H1 (cell line): Measurements from ENCODE around the gene SIX4. TPM values are rescaled to one million over a fixed set of nuclear protein-coding genes. Genes with fewer than 3 reads are reported as not detected.

ENCODE experiments used
- CTCF ChIA-PET: fragments of 300-600 bp; sonication (Branson Sonifier 250); formaldehyde crosslinking; loops from one replicate; lab custom pipeline; 2021; ENCODE audit not compliant: partially characterized antibody; lab: Charles Lee
- POLR2A ChIA-PET: fragments of 300-600 bp; sonication (Branson Sonifier 250); formaldehyde crosslinking; loops from one replicate; lab custom pipeline; 2021; ENCODE audit warnings: inconsistent platforms; ENCODE audit not compliant: partially characterized antibody; lab: Charles Lee
- DNase-seq, 2 experiments: peaks; one replicate each; pipeline versions ENCODE4 v3.0.0 to v3.0.0-alpha.2; 2010 to 2022; ENCODE audit warnings: low spot score in 2 of 2, low read depth in 1 of 2, mixed read lengths in 1 of 2
- FAIRE-seq: peaks from 2 replicates; lab custom pipeline; 2011; peaks lifted over from hg19 to GRCh38; lab: Jason Lieb, UNC
- H2AFZ ChIP-seq: 2 replicates; pipeline ENCODE4 v1.8.1; 2012; ENCODE audit warnings: low read length, inconsistent platforms
- H2AK5ac ChIP-seq: 2 replicates; pipeline ENCODE4 v1.6.1; 2013; ENCODE audit warnings: low read depth, low read length
- H2BK120ac ChIP-seq: replicated peaks from 2 replicates; pipeline ENCODE3; 2013; ENCODE audit warnings: low read depth, low read length, inconsistent platforms
- H2BK12ac ChIP-seq: 2 replicates; pipeline ENCODE4 v1.6.1; 2013; ENCODE audit warnings: low read depth, low read length
- H2BK15ac ChIP-seq: 2 replicates; pipeline ENCODE4 v1.6.1; 2013; ENCODE audit warnings: low read length
- H2BK20ac ChIP-seq: 2 replicates; pipeline ENCODE4 v1.6.1; 2013; ENCODE audit warnings: low read length
- H2BK5ac ChIP-seq: 2 replicates; pipeline ENCODE4 v1.6.1; 2013; ENCODE audit warnings: low read depth, low read length
- H3K14ac ChIP-seq: 2 replicates; pipeline ENCODE4 v1.6.1; 2013; ENCODE audit warnings: inconsistent platforms; ENCODE audit not compliant: insufficient read length
- H3K18ac ChIP-seq: 2 replicates; pipeline ENCODE4 v1.6.1; 2013; ENCODE audit warnings: low read length; ENCODE audit errors: extremely low read depth
- H3K23ac ChIP-seq: 2 replicates; pipeline ENCODE4 v1.6.1; 2013; ENCODE audit warnings: inconsistent platforms; ENCODE audit not compliant: insufficient read length
- H3K23me2 ChIP-seq: 2 replicates; pipeline ENCODE4 v1.6.1; 2013; ENCODE audit warnings: low read depth, low read length
- H3K27ac ChIP-seq: 2 replicates; pipeline ENCODE4 v1.6.1; 2011; ENCODE audit warnings: low read depth, low read length, inconsistent platforms
- H3K27me3 ChIP-seq, 4 experiments: replicated peaks in 1 of 4; 1 replicate in 1 of 4; 2 replicates in 3 of 4; pipeline versions ENCODE4 v1.6.1 to v1.8.1; 2011 to 2013; ENCODE audit warnings: low read length in 3 of 4, mild to moderate bottlenecking in 3 of 4, inconsistent platforms in 2 of 4, mixed read lengths in 2 of 4, moderate library complexity in 1 of 4; ENCODE audit not compliant: control insufficient read depth in 3 of 4, insufficient read depth in 3 of 4; ENCODE audit errors: extremely low read depth in 1 of 4
- H3K36me3 ChIP-seq, 4 experiments: 2 replicates each; pipeline versions ENCODE4 v1.6.1 to v1.8.1; 2011 to 2013; ENCODE audit warnings: mild to moderate bottlenecking in 4 of 4, low read length in 3 of 4, moderate library complexity in 2 of 4, control low read depth in 1 of 4, inconsistent platforms in 1 of 4; ENCODE audit not compliant: insufficient read depth in 4 of 4, control insufficient read depth in 2 of 4
- H3K4ac ChIP-seq: replicated peaks from 2 replicates; pipeline ENCODE3; 2013; ENCODE audit warnings: low read length, low read depth, mixed read lengths, inconsistent platforms; ENCODE audit not compliant: insufficient read length
- H3K4me1 ChIP-seq, 4 experiments: replicated peaks in 1 of 4; 1 replicate in 1 of 4; 2 replicates in 3 of 4; pipeline versions ENCODE4 v1.6.1 to v1.8.1; 2011 to 2013; ENCODE audit warnings: low read length in 3 of 4, inconsistent platforms in 2 of 4, mixed read lengths in 1 of 4; ENCODE audit not compliant: insufficient read depth in 4 of 4, control insufficient read depth in 3 of 4
- H3K4me2 ChIP-seq, 2 experiments: 2 replicates each; pipeline versions ENCODE4 v1.6.1 to v1.8.1; 2011 to 2013; ENCODE audit warnings: low read depth in 2 of 2, low read length in 2 of 2, control low read depth in 1 of 2, inconsistent platforms in 1 of 2, mild to moderate bottlenecking in 1 of 2; ENCODE audit not compliant: insufficient read depth in 1 of 2
- H3K4me3 ChIP-seq, 4 experiments: fragments of 200-600, 300-600 bp in 1 of 4; sonication (generic), shearing (Covaris generic), sonication (Bioruptor Twin) in 1 of 4; 2 replicates each; pipeline versions ENCODE4 v1.5.1 to v1.8.1; 2011 to 2016; ENCODE audit warnings: low read length in 4 of 4, low read depth in 3 of 4, control low read depth in 2 of 4, inconsistent platforms in 2 of 4, mild to moderate bottlenecking in 2 of 4, mixed read lengths in 1 of 4, moderate library complexity in 1 of 4; ENCODE audit not compliant: insufficient read depth in 2 of 4; ENCODE audit errors: extremely low read depth in 1 of 4
- H3K56ac ChIP-seq: replicated peaks from 2 replicates; pipeline ENCODE3; 2013; ENCODE audit warnings: low read depth, mild to moderate bottlenecking, mixed read lengths, low read length, inconsistent platforms; ENCODE audit not compliant: insufficient read length
- H3K79me1 ChIP-seq: 2 replicates; pipeline ENCODE4 v1.6.1; 2013; ENCODE audit warnings: low read depth, low read length, control low read depth
- H3K79me2 ChIP-seq, 2 experiments: 2 replicates each; pipeline versions ENCODE4 v1.6.1 to v1.8.1; 2012 to 2013; ENCODE audit warnings: low read length in 2 of 2, mild to moderate bottlenecking in 2 of 2, inconsistent platforms in 1 of 2; ENCODE audit not compliant: insufficient read depth in 2 of 2, control insufficient read depth in 1 of 2
- H3K9ac ChIP-seq, 4 experiments: replicated peaks in 1 of 4; 1 replicate in 1 of 4; 2 replicates in 3 of 4; pipeline versions ENCODE4 v1.6.1 to v1.8.1; 2011 to 2013; ENCODE audit warnings: low read depth in 3 of 4, low read length in 3 of 4, control low read depth in 2 of 4, mild to moderate bottlenecking in 2 of 4, moderate library complexity in 2 of 4, inconsistent platforms in 1 of 4; ENCODE audit errors: extremely low read depth in 1 of 4
- H3K9me3 ChIP-seq, 2 experiments: 2 replicates each; pipeline versions ENCODE4 v1.6.1 to v1.8.1; 2012 to 2013; ENCODE audit warnings: mild to moderate bottlenecking in 2 of 2, moderate library complexity in 2 of 2, control low read depth in 1 of 2, inconsistent platforms in 1 of 2, low read depth in 1 of 2, low read length in 1 of 2, mixed read lengths in 1 of 2; ENCODE audit not compliant: insufficient read depth in 2 of 2
- H4K20me1 ChIP-seq, 2 experiments: replicated peaks in 1 of 2; 2 replicates each; pipeline versions ENCODE3 to v1.8.1; 2011 to 2013; ENCODE audit warnings: inconsistent platforms in 2 of 2, low read length in 2 of 2, mild to moderate bottlenecking in 1 of 2; ENCODE audit not compliant: insufficient read depth in 2 of 2, control insufficient read depth in 1 of 2
- H4K5ac ChIP-seq: 2 replicates; pipeline ENCODE4 v1.6.1; 2013; ENCODE audit warnings: low read length, low read depth, mixed read lengths, inconsistent platforms; ENCODE audit not compliant: insufficient read length
- H4K8ac ChIP-seq: 2 replicates; pipeline ENCODE4 v1.8.0; 2013; ENCODE audit warnings: mild to moderate bottlenecking, moderate library complexity, low read length, inconsistent platforms; ENCODE audit not compliant: insufficient read depth; ENCODE audit errors: extremely low read depth
- H4K91ac ChIP-seq: replicated peaks from 2 replicates; pipeline ENCODE3; 2013; ENCODE audit warnings: low read length, mixed read lengths, inconsistent platforms; ENCODE audit not compliant: insufficient read length
- CREB1 ChIP-seq: IDR thresholded peaks from 2 replicates; pipeline ENCODE4 v1.6.1; 2012; ENCODE audit warnings: inconsistent platforms
- CTBP2 ChIP-seq: IDR thresholded peaks from 2 replicates; pipeline ENCODE4 v1.7.0; 2011; ENCODE audit warnings: borderline replicate concordance, mild to moderate bottlenecking, moderate library complexity, mixed read lengths, low read length; ENCODE audit not compliant: insufficient read depth, insufficient read length
- EGR1 ChIP-seq: IDR thresholded peaks from 2 replicates; pipeline ENCODE4 v1.6.1; 2011; ENCODE audit warnings: low read depth, low read length, borderline replicate concordance
- GTF2F1 ChIP-seq: IDR thresholded peaks from 2 replicates; pipeline ENCODE4 v1.6.1; 2012; ENCODE audit warnings: low read depth, low read length, improper control_type of control experiment, borderline replicate concordance
- KDM4A ChIP-seq: IDR thresholded peaks from one replicate; pipeline ENCODE4 v1.7.1; 2012; ENCODE audit warnings: low read depth, mild to moderate bottlenecking, moderate library complexity, low read length, inconsistent platforms; ENCODE audit not compliant: severe bottlenecking
- RFX5 ChIP-seq: IDR thresholded peaks from 2 replicates; pipeline ENCODE4 v1.6.1; 2011; ENCODE audit warnings: low read depth, low read length, improper control_type of control experiment, borderline replicate concordance
- RXRA ChIP-seq: IDR thresholded peaks from 2 replicates; pipeline ENCODE4 v1.6.1; 2011; ENCODE audit warnings: low read depth, mild to moderate bottlenecking, low read length, moderate library complexity; ENCODE audit not compliant: insufficient read depth
- SIRT6 ChIP-seq: IDR thresholded peaks from one replicate; pipeline ENCODE4 v1.7.1; 2012; ENCODE audit warnings: low read length, inconsistent platforms
- TBP ChIP-seq: IDR thresholded peaks from 2 replicates; pipeline ENCODE4 v1.6.1; 2011; ENCODE audit warnings: low read depth, low read length, improper control_type of control experiment
- TCF12 ChIP-seq: IDR thresholded peaks from 2 replicates; pipeline ENCODE4 v1.6.1; 2011; ENCODE audit warnings: low read depth, mild to moderate bottlenecking, low read length
- WGBS, 2 experiments: shearing (Covaris generic) in 1 of 2; methylation state at CpG; one replicate each; pipeline versions ENCODE4 v1.1.6 to v1.1.7; 2013 to 2015; ENCODE audit warnings: low lambda C conversion rate in 2 of 2, mixed read lengths in 2 of 2, inconsistent platforms in 1 of 2, low coverage in 1 of 2, missing lambda C conversion rate in 1 of 2; ENCODE audit not compliant: insufficient replicate concordance in 2 of 2, insufficient coverage in 1 of 2, insufficient read length in 1 of 2; ENCODE audit errors: extremely low coverage in 1 of 2, missing lambda C conversion rate in 1 of 2; 5-methylcytosine and 5-hydroxymethylcytosine counted together
- polyA plus RNA-seq, 7 experiments: library from polyadenylated mRNA; depleted of rRNA in 3 of 7; stranded (reverse) in 5 of 7; unstranded in 2 of 7; fragments of >200 nt in 5 of 7; fragments of 200-250 nt in 2 of 7; gene quantifications; 1 replicate in 5 of 7; 2 replicates in 1 of 7; 4 replicates in 1 of 7; pipeline versions ENCODE4 v1.2.1 to v1.2.3, GENCODE V29; 2011 to 2013; ENCODE audit warnings: missing spikeins in 2 of 7, mixed read lengths in 2 of 7
- total RNA-seq: library from RNA; stranded (reverse); fragmentation: NEBNext Ultra II Directional; extraction: Animal tissue kit (Norgen Biotek cat#: 25700); gene quantifications from 2 replicates; pipeline ENCODE4 v1.2.1, GENCODE V29; 2021
- TF ChIP-seq, protein P1 (sequence below): IDR thresholded peaks from 2 replicates; pipeline ENCODE4 v1.6.1; 2012; ENCODE audit warnings: inconsistent platforms

SIX4 gene
- total and polyA plus RNA-seq, 2 of the 8 experiments (the other 6 are each of a cell fraction or from before 2014, with no cell fraction given) = 9.0 to 38.9 TPM

DNA sequence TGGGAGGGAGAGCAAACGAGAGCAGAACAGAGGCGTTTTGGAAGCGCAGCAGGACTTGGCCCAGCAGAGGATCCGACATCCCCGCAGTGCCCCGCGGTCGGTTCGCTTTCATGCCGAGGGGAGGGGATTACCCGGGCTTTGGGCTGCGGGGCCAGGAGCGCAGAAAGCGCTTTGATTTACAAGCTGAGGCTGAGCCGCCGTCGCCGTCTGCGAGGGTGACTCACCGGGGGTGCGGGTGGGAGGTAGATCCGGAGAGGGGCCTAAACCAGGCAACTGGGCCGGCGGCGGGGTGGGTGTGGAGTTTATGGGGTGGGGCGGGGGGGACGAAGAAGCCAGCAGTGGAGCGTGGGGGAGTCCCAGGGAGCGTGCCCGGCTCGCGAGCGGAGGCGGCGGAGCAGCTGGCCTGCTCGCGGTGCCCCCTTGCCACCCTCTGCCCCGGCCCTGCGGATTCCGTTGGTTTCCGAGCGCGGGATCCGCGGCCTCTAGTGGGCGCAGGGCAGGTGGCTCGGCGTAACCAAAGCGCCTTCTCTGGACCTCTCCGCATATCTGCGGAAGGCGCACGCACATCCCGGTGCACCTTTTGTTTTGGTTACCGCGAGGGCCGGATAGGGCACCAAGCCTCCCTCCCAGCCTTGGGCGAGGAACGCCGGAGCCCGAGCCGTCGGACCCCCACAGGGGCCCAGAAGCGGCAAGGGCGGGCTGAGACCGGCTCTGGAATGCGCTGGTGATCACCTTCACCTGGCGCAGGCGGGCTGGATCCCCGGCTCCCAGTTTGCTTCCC is 2.6 kb downstream of the SIX4 start:
- H3K27me3 ChIP-seq = no peaks in the 10 kb centered on the region
- no peak overlapping the region for H2AK5ac ChIP-seq
- peaks cover 16% of the 10 kb centered on the region in 2 experiments for H4K20me1 ChIP-seq
- H3K79me1 ChIP-seq = peaks cover 13% of the 10 kb centered on the region
- peaks cover 2 to 7% (median 5%) of the 10 kb centered on the region in 4 experiments; a peak in 6 of 7 replicates for H3K4me1 ChIP-seq
- no peak overlapping the region for H2BK15ac ChIP-seq
- H3K14ac ChIP-seq = no peak overlapping the region
- H4K5ac ChIP-seq = no peak overlapping the region
- H2AFZ ChIP-seq = no peak overlapping the region
- no peak overlapping the region for H3K23ac ChIP-seq
- FAIRE-seq (no peak), DNase-seq (peak in 1 of 2 experiments; percentile 78)
- no peak overlapping the region for H3K4ac ChIP-seq
- peaks cover 7 to 36% (median 16%) of the 10 kb centered on the region in 4 experiments for H3K36me3 ChIP-seq
- peak overlapping the region; percentile 5 for H3K56ac ChIP-seq
- CTCF ChIA-PET = interaction anchor here (1.2 to 2.2 kb wide), 5 partner anchors 17 to 93 kb away, joined by 3 to 11 read pairs (median 4); no protein-coding TSS in a partner anchor
- peaks cover 13% of the 10 kb centered on the region; the same call in 1 of the 2 replicates for H3K23me2 ChIP-seq
- H2BK12ac ChIP-seq = peak overlapping the region; percentile 44; the same call in 1 of the 2 replicates
- H2BK5ac ChIP-seq = peak overlapping the region; percentile 13; the same call in 1 of the 2 replicates
- H4K8ac ChIP-seq = peak overlapping the region; percentile 86
- peak overlapping the region; percentile 56 for H3K18ac ChIP-seq
- peak overlapping the region in 3 of 4 experiments; percentile 59 to 68 (median 62); a peak in 5 of 7 replicates for H3K9ac ChIP-seq
- 1% methylated on average over 42 of the region's 70 CpGs; no CpG with 5 or more reads in 1 of the 2 experiments for WGBS, 2 experiments
- no peak overlapping the region for H4K91ac ChIP-seq
- H3K4me3 ChIP-seq = peak overlapping the region; percentile 76 to 99 (median 90)
- H3K79me2 ChIP-seq = peaks cover 7 to 58% of the 10 kb centered on the region in 2 experiments
- POLR2A ChIA-PET = interaction anchor here (0.9 to 3.2 kb wide), 13 partner anchors 8 to 260 kb away, joined by 3 to 21 read pairs (median 5); partner anchors contain the start of genes MNAT1, SLC38A6 and TRMT5
- H3K27ac ChIP-seq = peak overlapping the region; percentile 50; the same call in 1 of the 2 replicates
- peak overlapping the region; percentile 86 to 96 for H3K4me2 ChIP-seq
- H2BK20ac ChIP-seq = no peak overlapping the region
- no peaks in the 10 kb centered on the region for H3K9me3 ChIP-seq
- peak overlapping the region; percentile 61 for H2BK120ac ChIP-seq
- TF ChIP-seq RXRA = no peak
- TF ChIP-seq, protein P1, sequence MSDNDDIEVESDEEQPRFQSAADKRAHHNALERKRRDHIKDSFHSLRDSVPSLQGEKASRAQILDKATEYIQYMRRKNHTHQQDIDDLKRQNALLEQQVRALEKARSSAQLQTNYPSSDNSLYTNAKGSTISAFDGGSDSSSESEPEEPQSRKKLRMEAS = peak; percentile 52
- TF ChIP-seq CREB1 = no peak; the same call in 1 of the 2 replicates
- TF ChIP-seq CTBP2 = no peak
- TF ChIP-seq TCF12 = no peak
- no peak for TF ChIP-seq EGR1
- TF ChIP-seq RFX5 = no peak
- peak; percentile 48; the same call in 1 of the 2 replicates for TF ChIP-seq TBP
- TF ChIP-seq GTF2F1 = no peak
- TF ChIP-seq KDM4A = peak; percentile 37
- no peak for TF ChIP-seq SIRT6
